Transverse colon (tissue), 4 donors: ENCODE data around the gene CHAT.

Experiments
- CTCF ChIP-seq, 5 experiments: fragments of 200-600 bp in 3 of 5; fragments of 450-650 bp in 2 of 5; sonication (generic) in 3 of 5; IDR thresholded peaks; 1 replicate in 2 of 5; 2 replicates in 3 of 5; pipeline ENCODE4 v1.5.1; 2016 to 2017; ENCODE audit warnings: antibody characterized with exemption in 5 of 5, inconsistent platforms in 3 of 5, mild to moderate bottlenecking in 2 of 5, moderate library complexity in 1 of 5
- EP300 ChIP-seq: sonication (generic); formaldehyde crosslinking; IDR thresholded peaks from one replicate; pipeline ENCODE4 v1.6.1; 2017; ENCODE audit warnings: antibody characterized with exemption, low read depth
- POLR2A ChIP-seq: fragments of 450-650 bp; IDR thresholded peaks from one replicate; pipeline ENCODE4 v1.6.1; 2016; ENCODE audit warnings: antibody characterized with exemption, mild to moderate bottlenecking, moderate library complexity
- POLR2AphosphoS5 ChIP-seq, 3 donors: sonication (generic); formaldehyde crosslinking; IDR thresholded peaks; one replicate each; pipeline ENCODE4 v1.6.1; 2016; ENCODE audit warnings: antibody characterized with exemption in 3 of 3

GRCh38 chr10:49647554-49647953 is 33.7 kb downstream of the CHAT start:
- TF ChIP-seq CTCF (IDR thresholded peaks at IDR 0.05), result no peak
- no peak for TF ChIP-seq POLR2AphosphoS5 (IDR thresholded peaks at IDR 0.05)
- TF ChIP-seq POLR2A, result no peak
- TF ChIP-seq EP300, result no peak
